ENCODE measurements around the gene CYP26A1. TPM values are rescaled to one million over a fixed set of nuclear protein-coding genes. Genes with fewer than 3 reads are reported as not detected.

CYP26A1 gene
- polyA plus RNA-seq, 3 donors: 0.11 TPM; not detected in 2

DNA sequence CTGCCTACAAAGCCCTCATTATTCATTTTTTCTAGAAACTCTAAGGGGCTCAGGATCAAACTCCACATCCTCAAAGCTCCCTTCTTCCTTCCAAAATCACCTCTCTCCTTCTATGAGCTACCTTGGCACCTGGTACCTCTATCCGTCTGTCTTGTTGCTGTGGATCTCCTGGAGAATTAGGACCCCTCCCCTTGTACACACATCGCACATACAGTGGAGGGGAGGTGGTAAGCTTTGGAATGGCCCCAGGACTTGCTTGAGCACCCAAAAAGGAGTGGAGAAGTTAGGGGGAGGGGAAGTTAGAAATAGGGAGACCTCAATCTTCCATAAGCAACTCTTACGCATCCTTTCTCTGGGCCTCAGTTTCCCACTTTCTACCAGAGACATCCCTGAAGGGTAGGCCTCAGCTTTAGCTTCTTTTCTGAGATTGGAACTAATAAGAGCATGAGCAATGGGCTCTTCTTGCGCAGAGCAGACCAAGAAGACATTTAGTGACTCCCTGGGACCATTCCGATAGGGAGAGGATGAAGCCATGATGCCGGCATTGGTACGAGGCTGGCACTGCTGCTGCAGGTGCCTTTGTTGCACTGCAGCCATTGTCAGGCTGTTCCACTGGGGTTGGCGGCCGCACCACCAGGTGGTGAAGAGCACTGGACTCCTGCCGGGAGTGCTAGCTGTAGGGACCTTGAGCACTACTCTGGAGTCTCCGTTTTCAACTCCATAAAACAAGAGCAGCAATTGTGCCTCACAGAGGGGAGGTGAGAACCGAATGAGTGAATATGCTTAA, 8.6 kb upstream of the CYP26A1 start:
- no peak for DNase-seq (ENCODE audit: low read depth in 3 of 3, low spot score in 2 of 3)

DNA sequence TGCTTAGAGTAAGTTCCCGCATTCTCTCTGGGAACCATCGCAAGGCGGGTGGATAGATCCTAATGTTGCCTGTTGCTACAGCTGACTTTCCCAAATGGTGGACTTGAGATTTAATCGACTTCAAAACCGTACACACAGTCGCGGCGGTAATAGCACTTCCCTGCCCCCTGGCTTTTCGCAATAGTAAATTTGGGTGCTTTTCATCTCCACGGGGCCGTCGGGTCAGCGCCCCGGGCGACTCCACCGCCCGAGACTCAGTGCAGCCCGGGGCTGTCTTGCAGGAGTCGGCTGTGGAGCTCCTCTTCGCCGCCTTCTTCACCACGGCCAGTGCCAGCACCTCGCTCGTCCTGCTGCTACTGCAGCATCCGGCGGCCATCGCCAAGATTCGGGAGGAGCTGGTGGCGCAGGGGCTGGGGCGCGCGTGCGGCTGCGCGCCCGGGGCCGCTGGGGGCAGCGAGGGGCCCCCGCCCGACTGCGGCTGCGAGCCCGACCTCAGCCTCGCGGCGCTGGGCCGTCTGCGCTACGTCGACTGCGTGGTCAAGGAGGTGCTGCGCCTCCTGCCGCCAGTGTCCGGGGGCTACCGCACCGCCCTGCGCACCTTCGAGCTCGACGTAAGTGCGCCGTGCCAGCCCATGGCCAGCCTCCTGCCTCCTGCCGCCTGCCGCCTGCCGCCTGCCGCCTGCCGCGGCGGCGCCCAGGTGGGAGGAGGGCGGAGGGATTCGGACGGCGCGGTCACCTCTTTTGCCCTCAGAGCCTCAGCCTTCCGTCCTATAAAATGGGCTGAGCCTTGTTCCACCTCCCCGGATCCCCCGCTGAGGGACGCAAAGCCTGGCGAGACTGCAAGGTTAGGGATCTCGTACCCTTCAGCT, 7.8 kb upstream of the CYP26A1 start:
- DNase-seq (ENCODE audit: low read depth in 3 of 3, low spot score in 2 of 3): no peak

DNA sequence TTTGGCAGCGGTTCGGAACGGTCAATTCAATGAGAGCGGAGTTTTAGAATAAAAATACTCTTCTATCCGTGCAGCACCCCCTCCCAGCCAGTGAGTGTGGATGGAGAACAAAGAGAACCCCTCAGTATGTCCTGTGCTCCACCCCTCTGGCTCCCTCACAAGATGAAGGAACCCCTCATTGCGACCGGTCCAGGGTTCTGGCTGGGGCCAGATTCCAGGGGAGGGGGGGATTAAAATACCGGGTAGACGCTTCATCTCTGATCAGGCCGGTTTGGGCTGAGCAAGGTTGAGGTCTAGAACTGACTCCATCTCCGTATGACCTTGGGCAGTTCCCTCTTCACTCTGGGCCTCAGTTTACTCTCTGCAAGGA, 7.2 kb upstream of the CYP26A1 start:
- no peak for DNase-seq (ENCODE audit: low read depth in 3 of 3, low spot score in 2 of 3)

DNA sequence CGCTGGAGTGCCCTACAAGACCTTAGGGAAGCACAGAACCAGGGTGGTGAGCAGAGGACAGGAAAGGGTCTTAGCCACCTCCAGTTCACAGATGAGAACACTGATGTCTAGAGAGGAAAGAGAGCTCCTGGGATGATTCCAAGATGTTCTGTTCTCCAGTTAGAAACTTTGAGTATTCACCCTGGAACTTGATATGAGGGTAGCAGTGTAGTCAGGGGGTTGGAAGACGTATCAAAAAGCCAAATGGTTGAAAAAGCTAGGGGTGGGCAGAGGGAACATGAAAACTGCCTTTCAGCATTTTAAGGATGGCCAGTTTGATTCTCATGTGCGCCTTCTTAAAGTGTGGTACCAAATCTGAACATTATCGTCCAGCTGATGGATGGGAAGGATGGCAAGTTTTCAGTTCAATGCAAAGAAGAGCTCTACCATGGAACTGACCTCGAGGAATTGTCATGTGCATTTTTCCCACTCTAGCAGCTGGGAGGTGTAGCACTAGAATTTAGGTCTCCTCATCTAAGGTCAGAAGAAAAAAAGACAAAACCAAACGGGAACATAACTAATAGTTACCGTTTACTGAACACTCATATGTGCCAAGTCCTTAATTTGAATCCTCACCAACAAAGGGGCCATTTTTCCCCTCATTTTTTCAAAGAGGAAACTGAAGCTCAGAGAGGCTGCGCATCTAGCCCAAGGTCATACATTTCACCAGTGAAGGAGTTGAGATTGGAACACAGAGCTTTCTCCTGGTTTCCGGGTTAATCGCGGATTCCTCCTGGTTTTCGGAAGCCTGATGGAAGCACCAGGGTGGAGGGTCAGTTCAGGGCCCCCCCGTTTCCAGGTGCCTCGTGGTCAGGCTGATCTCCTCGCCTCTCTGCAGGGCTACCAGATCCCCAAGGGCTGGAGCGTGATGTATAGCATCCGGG, 6.0 kb upstream of the CYP26A1 start:
- DNase-seq (ENCODE audit: low read depth in 3 of 3, low spot score in 2 of 3): no peak

DNA sequence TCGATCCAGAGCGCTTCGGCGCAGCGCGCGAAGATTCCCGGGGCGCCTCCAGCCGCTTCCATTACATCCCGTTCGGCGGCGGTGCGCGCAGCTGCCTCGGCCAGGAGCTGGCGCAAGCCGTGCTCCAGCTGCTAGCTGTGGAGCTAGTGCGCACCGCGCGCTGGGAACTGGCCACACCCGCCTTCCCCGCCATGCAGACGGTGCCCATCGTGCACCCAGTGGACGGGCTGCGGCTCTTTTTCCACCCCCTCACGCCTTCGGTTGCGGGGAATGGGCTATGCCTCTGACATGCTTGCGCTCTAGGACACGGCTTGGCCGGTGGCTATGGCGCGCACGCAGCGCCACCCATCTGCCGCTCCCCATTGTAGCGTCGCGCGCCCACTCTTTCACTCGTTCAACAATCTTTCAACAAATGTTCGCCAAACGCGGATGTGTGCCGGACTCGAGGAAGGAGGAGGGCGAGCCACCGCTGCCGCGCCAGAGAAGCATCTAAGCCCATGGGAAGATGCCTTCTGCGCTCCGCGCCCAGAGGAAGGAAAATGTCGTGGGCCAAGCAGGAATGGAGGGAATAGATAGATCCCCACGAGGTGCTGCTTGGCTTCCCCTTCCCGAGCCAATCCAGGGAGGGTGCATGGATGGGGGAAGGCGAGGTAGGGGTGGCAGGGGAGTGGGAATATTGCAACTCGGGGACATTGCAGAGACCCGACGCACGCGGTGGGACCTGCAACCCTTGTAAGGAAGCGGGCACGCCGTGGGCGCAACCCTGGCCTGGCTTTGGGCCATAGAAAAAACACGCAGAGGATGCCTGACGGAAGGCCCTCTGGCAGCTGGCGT, 5.1 kb upstream of the CYP26A1 start:
- DNase-seq (ENCODE audit: low read depth in 3 of 3, low spot score in 2 of 3): no peak

DNA sequence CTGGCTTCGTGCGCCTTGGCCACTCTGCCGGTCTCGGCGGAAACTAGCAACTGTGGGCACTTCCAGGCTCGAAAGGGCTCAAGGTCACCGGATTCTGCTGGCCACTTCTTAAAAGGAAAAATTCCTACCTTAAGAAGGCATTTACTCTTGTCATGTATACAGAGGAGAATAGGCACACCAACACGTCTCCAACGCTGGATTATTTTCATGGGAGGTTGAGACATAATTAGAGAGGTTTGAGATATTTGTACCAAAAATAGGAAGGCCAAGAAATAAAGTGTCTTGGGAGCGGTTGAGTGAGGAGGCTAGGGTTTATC, 4.5 kb upstream of the CYP26A1 start:
- no peak for DNase-seq (ENCODE audit: low read depth in 3 of 3, low spot score in 2 of 3)

DNA sequence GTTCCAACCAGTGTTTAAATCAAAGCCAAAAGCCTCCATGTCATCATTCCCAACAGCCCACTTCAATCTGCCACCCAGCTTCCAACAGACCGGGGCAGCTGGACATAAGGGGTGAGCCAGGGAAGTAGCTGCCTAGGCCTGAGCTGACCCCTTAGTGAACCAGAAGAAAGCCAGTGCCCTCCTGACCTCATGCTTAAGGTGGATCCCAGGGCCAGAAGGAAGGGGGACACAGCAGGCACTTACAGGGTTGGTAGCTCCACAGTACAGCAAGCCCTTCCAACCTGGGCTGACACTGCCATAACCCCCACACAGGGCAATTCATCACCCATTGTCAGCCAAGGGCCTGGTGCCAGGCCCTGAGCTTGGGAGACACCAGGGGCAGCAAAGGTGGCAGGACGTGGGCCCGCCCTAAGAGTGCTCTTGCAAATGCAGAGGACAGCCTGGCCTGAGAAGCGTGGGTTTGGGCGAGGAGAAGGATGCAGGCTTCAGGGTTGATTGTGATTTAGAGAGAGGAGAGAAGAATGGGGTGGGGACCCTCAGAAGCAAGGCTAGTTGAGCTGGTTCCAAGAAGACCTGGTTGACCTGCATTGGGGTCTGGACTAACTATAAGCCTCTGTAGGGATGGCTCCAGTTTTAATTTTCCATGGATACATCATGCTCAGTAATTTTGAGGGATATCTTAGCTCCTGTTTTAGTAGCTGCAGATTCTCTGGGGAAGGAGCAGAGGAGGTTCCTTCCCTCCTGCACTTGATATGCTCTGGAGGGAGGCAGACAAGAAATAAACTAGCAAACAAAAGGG, 3.1 kb upstream of the CYP26A1 start:
- DNase-seq (ENCODE audit: low read depth in 3 of 3, low spot score in 2 of 3): no peak

DNA sequence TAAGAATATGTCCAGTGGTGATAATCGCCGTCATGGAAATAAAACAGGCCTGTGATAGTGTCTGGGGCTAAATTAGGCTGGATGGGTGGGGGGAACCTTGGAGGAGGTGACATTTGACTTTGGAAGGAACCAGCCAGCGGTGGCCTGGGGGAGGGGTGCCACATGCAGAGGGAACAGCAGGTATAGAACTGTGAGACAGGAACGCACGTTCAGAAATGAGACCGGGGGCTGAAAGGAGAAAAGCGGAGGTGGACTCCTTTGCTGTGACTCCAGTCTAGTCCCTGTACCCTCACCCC, 2.6 kb upstream of the CYP26A1 start:
- DNase-seq (ENCODE audit: low read depth in 3 of 3, low spot score in 2 of 3): no peak

DNA sequence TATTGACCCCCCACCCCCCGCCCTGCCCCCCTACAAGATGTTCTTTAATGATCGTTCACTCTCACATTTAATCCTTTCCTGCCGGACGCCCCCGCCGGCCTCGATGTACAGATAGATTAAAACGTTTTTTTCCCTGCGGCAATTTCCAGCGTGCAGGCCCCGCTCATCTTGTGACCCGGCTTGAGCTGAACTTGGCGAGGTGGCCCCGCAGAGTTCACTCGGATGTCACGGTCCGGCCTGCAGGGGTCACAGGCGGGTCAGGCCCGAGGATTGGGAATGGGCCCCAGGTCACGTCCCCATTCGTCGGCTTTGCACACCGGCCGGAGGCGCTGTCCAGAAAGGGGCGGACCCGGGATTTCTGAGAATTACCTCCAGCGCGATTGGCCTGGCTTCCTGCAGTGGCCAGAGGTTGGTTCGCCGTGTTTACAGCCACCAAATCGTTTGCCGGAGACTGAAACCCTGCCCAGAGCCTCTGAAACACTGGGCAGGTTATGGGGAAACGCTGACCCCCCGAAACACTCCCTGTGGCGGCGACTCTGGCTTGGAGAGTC, 1.9 kb upstream of the CYP26A1 start:
- DNase-seq (ENCODE audit: low read depth in 3 of 3, low spot score in 2 of 3): no peak

DNA sequence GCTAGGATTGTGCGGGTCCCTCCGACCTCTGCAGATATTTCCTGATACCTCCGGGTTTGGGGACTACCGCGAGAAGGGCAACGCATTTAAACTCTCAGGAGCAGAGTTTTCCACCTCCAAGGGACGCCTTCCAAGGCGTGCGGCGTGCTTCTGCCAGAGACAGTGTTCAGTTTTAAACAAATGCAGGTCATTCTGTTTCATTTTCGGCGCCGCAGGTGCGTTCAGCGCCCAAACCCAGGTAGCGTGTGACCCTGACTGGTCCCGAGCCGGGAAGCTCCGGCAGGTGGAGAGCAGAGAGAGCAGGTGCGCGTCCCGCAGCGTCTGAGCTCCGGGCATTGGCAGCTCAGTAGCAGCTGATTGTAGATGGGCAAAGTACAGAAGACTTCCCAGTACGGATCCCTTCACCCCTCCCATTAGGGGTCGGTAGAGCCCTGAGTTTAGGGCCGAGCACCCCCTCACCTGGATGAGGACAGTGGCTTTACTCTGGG, 1.4 kb upstream of the CYP26A1 start:
- no peak for DNase-seq (ENCODE audit: low read depth in 3 of 3, low spot score in 2 of 3)

DNA sequence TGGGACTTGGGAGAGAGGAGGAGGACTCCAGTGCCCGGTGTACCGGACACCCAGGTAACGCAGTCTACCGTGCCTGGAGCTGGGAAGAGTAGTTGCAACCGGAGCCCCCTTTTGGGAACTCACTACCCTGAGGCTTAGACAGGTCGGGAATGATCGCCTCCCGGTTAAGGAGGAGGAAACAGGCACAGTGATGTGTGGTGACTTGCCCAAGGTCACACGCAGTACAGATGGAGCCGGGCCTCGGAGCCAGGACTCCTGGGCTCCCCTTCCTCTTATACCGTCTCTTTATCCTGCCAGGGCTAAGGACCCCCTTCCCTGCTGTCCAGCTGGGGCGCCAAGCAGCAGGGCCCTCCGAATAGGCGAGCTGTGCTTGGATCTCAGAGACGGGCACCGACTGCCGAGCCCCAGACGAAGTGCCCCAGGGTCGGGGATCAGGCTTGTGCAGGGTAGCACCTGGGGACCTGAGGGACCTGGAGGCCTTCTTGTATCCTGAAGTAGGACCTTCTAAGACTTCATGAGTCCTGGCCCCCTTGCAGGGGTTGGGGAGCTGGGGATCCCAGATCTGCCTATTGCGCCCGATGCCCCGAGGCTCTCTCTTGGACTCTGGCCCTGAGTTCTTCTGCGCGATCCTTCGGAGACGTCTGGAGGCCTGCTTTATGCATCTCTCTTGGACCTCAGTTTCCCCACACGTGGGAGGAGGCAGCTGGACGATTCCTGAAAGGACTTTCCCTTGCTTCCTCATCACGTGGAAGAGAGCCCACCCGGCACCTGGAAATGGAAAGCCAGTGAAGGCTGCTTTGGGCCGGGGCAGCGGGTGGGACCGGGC, 767 bp upstream of the CYP26A1 start:
- no peak for DNase-seq (ENCODE audit: low read depth in 3 of 3, low spot score in 2 of 3)

DNA sequence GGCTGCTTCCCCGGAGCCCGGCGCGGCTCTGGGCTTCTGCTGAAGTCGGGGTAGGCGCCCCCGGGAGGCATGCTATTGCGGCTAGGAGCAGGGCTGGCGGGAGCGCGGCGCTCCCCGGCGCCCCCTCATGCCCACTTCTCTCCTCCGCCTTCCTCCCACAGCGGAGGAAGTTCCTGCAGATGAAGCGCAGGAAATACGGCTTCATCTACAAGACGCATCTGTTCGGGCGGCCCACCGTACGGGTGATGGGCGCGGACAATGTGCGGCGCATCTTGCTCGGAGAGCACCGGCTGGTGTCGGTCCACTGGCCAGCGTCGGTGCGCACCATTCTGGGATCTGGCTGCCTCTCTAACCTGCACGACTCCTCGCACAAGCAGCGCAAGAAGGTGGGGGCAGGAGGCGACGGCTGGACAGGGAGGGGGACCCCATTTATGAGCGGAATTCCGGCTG, 479 bp downstream of the CYP26A1 start:
- DNase-seq (ENCODE audit: low read depth in 3 of 3, low spot score in 2 of 3): no peak

DNA sequence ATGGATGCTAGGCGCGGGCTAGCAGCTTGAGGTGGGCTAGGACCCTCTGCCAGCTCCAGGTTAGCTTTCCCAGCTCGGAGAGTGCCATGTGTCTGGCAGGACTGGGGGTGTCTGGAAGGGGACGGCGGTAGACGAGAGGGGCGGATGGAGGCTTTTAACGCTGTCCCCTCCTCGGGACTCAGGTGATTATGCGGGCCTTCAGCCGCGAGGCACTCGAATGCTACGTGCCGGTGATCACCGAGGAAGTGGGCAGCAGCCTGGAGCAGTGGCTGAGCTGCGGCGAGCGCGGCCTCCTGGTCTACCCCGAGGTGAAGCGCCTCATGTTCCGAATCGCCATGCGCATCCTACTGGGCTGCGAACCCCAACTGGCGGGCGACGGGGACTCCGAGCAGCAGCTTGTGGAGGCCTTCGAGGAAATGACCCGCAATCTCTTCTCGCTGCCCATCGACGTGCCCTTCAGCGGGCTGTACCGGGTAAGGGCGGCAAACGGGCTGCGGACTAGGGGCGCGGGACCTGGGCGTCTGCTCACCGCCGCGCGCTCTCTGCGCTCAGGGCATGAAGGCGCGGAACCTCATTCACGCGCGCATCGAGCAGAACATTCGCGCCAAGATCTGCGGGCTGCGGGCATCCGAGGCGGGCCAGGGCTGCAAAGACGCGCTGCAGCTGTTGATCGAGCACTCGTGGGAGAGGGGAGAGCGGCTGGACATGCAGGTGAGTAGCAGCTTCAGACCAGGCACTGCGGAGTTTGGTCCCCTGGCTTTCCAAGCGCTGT, 1.1 kb downstream of the CYP26A1 start:
- no peak for DNase-seq (ENCODE audit: low read depth in 3 of 3, low spot score in 2 of 3)

DNA sequence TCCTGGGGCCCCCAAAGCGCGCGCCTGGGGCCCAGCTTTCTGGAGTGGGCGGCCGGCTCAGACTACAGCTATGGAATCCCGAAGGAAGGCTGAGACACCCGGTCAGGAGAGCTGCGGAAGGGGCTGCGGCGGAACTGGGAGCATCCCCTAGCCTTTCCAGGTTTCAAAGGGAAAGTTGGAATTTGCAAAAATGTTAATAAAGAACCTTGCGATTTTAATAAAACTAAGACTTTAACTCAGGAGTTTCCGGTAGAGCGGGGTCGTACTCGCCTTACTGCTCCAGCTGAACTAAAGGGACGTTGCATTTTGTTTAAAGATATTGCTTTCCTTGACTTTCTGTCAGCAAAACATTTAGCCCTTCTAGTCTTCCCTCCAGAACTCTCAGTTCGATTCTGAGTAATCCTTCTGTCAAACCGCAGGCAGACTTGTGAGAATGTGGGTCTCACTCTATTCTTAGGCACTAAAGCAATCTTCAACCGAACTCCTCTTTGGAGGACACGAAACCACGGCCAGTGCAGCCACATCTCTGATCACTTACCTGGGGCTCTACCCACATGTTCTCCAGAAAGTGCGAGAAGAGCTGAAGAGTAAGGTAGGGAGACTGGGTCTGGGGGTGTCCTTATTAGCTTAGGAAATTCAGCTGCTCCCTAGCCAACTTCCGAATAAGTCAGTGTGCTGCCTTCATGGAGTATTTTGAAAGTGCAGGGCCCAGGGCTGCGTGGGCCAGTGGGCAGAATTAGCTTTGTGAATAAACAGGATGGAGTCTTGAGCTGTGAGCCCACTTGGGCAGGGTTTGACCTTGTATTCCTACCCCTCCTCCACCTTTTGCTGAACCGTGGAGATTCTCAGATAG, 1.9 kb downstream of the CYP26A1 start:
- no peak for DNase-seq (ENCODE audit: low read depth in 3 of 3, low spot score in 2 of 3)

DNA sequence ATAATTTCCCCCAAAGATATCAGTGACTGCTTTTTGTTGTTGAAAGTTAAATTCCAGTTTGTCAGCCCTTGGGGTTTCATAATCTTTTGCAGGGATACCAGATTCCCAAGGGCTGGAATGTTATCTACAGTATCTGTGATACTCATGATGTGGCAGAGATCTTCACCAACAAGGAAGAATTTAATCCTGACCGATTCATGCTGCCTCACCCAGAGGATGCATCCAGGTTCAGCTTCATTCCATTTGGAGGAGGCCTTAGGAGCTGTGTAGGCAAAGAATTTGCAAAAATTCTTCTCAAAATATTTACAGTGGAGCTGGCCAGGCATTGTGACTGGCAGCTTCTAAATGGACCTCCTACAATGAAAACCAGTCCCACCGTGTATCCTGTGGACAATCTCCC, 3.2 kb downstream of the CYP26A1 start:
- DNase-seq (ENCODE audit: low read depth in 3 of 3, low spot score in 2 of 3): no peak

DNA sequence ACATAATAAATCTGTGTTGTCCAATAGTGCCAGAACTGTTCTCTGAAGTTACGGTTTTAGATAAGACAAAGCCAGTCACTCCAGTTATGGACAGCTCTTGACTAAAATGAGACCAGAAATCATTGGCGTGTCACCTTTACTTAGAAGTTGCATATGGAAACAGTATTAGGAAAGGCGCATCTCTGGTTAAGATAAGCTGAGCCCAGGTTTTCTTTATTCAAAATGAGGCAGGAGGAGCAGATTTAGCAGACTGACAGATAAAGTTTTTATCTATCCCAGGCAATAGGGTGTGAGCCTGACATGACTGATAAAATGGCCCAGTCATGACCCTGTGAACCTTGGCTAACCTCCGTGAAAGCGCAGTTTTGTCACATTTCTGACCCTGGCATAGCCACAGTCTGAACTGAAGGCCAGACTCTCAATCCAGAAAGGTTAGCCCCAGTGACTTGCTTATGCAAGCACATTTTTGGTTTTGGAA, 4.2 kb downstream of the CYP26A1 start:
- no peak for DNase-seq (ENCODE audit: low read depth in 3 of 3, low spot score in 2 of 3)

Measured in right renal cortex interstitium (tissue), 3 donors.